KMS-11 (cell line): Measurements from ENCODE around the gene FIG4.

Experiments
- H2AFZ ChIP-seq: fragments of 200-600 bp; sonication (generic); 2 replicates; pipeline ENCODE4 v1.6.1; 2016; ENCODE audit warnings: antibody characterized with exemption, mixed run types, low read depth
- H3K27ac ChIP-seq: fragments of 200-600 bp; sonication (generic); 2 replicates; pipeline ENCODE4 v1.6.1; 2016; ENCODE audit warnings: mild to moderate bottlenecking, mixed run types
- H3K27me3 ChIP-seq: fragments of 200-600 bp; sonication (generic); 2 replicates; pipeline ENCODE4 v1.6.1; 2017; ENCODE audit warnings: mild to moderate bottlenecking, low read depth, mixed run types, moderate library complexity; ENCODE audit not compliant: insufficient read depth
- H3K36me3 ChIP-seq: fragments of 200-600 bp; sonication (generic); 2 replicates; pipeline ENCODE4 v1.6.1; 2017; ENCODE audit warnings: mild to moderate bottlenecking, mixed run types; ENCODE audit not compliant: insufficient read depth
- H3K4me1 ChIP-seq: fragments of 200-600 bp; sonication (generic); 2 replicates; pipeline ENCODE4 v1.6.1; 2016; ENCODE audit warnings: mild to moderate bottlenecking, low read depth, mixed run types; ENCODE audit not compliant: poor library complexity, severe bottlenecking
- H3K4me2 ChIP-seq: fragments of 200-600 bp; sonication (generic); 2 replicates; pipeline ENCODE4 v1.7.0; 2016; ENCODE audit warnings: mild to moderate bottlenecking, mixed run types
- H3K4me3 ChIP-seq: fragments of 200-600 bp; sonication (generic); IDR thresholded peaks from 2 replicates; pipeline ENCODE4 v1.6.1; 2017; ENCODE audit warnings: low read depth, low read length, mixed read lengths; ENCODE audit not compliant: insufficient read depth
- H3K79me2 ChIP-seq: fragments of 200-600 bp; sonication (generic); 2 replicates; pipeline ENCODE4 v1.6.1; 2016; ENCODE audit warnings: low read depth, mixed run types; ENCODE audit not compliant: insufficient read depth
- H3K9ac ChIP-seq: fragments of 200-600 bp; sonication (generic); 2 replicates; pipeline ENCODE4 v1.6.1; 2016; ENCODE audit warnings: mild to moderate bottlenecking, mixed run types
- H4K20me1 ChIP-seq: fragments of 200-600 bp; sonication (generic); 2 replicates; pipeline ENCODE4 v1.6.1; 2016; ENCODE audit warnings: mild to moderate bottlenecking, mixed run types; ENCODE audit not compliant: insufficient read depth
- CTCF ChIP-seq: fragments of 200-600 bp; sonication (generic); conservative IDR thresholded peaks from 2 replicates; pipeline ENCODE4 v1.6.1; 2017; ENCODE audit warnings: low read depth, mild to moderate bottlenecking, antibody characterized with exemption, low read length, moderate library complexity, mixed read lengths

The FIG4 gene

GRCh38 chr6:109695468-109695867, 4.4 kb downstream of the FIG4 start:
- no peak for TF ChIP-seq CTCF
- Histone ChIP-seq H3K4me2 (no peak overlapping the region), H3K9ac (no peak overlapping the region), H2AFZ (no peak overlapping the region), H3K79me2 (no peaks in the 10 kb centered on the region), H3K27me3 (no peaks in the 10 kb centered on the region), H3K4me3 (no peak overlapping the region), H3K4me1 (peaks cover 8% of the 10 kb centered on the region), H3K36me3 (no peaks in the 10 kb centered on the region), H4K20me1 (no peaks in the 10 kb centered on the region), H3K27ac (no peak overlapping the region)

- H3K4me3 ChIP-seq = no peak overlapping the region
- no peak overlapping the region for H2AFZ ChIP-seq
- H3K4me1 ChIP-seq = peaks cover 8% of the 10 kb centered on the region
- TF ChIP-seq CTCF = no peak
- H3K27ac ChIP-seq = no peak overlapping the region
- no peaks in the 10 kb centered on the region for H3K36me3 ChIP-seq
- H4K20me1 ChIP-seq = no peaks in the 10 kb centered on the region
- H3K4me2 ChIP-seq = no peak overlapping the region
- no peak overlapping the region for H3K9ac ChIP-seq
- no peaks in the 10 kb centered on the region for H3K27me3 ChIP-seq
- no peaks in the 10 kb centered on the region for H3K79me2 ChIP-seq
These were observed 5.3 kb downstream of the FIG4 start for GRCh38 chr6:109696355-109696754.

GRCh38 chr6:109701221-109701620, 10.1 kb downstream of the FIG4 start:
- no peaks in the 10 kb centered on the region for H4K20me1 ChIP-seq
- no peaks in the 10 kb centered on the region for H3K4me1 ChIP-seq
- H3K27me3 ChIP-seq = no peaks in the 10 kb centered on the region
- H2AFZ ChIP-seq = no peak overlapping the region
- H3K79me2 ChIP-seq = no peaks in the 10 kb centered on the region
- no peak overlapping the region for H3K27ac ChIP-seq
- no peaks in the 10 kb centered on the region for H3K36me3 ChIP-seq
- no peak for TF ChIP-seq CTCF
- H3K9ac ChIP-seq = no peak overlapping the region
- no peak overlapping the region for H3K4me2 ChIP-seq
- H3K4me3 ChIP-seq = no peak overlapping the region

GRCh38 chr6:109701774-109702173, 10.7 kb downstream of the FIG4 start:
- Histone ChIP-seq H2AFZ (no peak overlapping the region), H3K79me2 (no peaks in the 10 kb centered on the region), H3K27me3 (no peaks in the 10 kb centered on the region), H3K27ac (no peak overlapping the region), H3K4me1 (no peaks in the 10 kb centered on the region), H4K20me1 (no peaks in the 10 kb centered on the region), H3K4me3 (no peak overlapping the region), H3K36me3 (no peaks in the 10 kb centered on the region), H3K9ac (no peak overlapping the region), H3K4me2 (no peak overlapping the region)
- TF ChIP-seq CTCF = no peak

GRCh38 chr6:109702791-109703190, 11.7 kb downstream of the FIG4 start:
- TF ChIP-seq CTCF = no peak
- H2AFZ ChIP-seq = no peak overlapping the region
- H3K27me3 ChIP-seq = no peaks in the 10 kb centered on the region
- H3K36me3 ChIP-seq = no peaks in the 10 kb centered on the region
- H3K27ac ChIP-seq = no peak overlapping the region
- no peaks in the 10 kb centered on the region for H3K79me2 ChIP-seq
- no peaks in the 10 kb centered on the region for H4K20me1 ChIP-seq
- no peak overlapping the region for H3K4me2 ChIP-seq
- H3K4me1 ChIP-seq = no peaks in the 10 kb centered on the region
- no peak overlapping the region for H3K9ac ChIP-seq
- no peak overlapping the region for H3K4me3 ChIP-seq
